Breast epithelium (tissue), 4 donors: ENCODE measurements around the gene PHLDA1. TPM values are rescaled to one million over a fixed set of nuclear protein-coding genes. Genes with fewer than 3 reads are reported as not detected.

Experiments used
- DNase-seq, 2 donors: peaks; one replicate each; pipeline ENCODE4 v3.0.0-alpha.2; 2019; ENCODE audit warnings: low spot score in 2 of 2
- H3K27ac ChIP-seq, 2 donors: fragments of 200-600 bp; sonication (generic) in 1 of 2; one replicate each; pipeline ENCODE4 v1.5.1; 2016 to 2019; ENCODE audit warnings: mild to moderate bottlenecking in 1 of 2
- H3K27me3 ChIP-seq, 2 donors: fragments of 200-600 bp; sonication (generic) in 1 of 2; one replicate each; pipeline versions ENCODE4 v1.5.1 to v1.6.0; 2017 to 2019; ENCODE audit warnings: control low read depth in 1 of 2, mild to moderate bottlenecking in 1 of 2
- H3K36me3 ChIP-seq: fragments of 200-600 bp; one replicate; pipeline ENCODE4 v1.5.1; 2019
- H3K4me1 ChIP-seq, 2 donors: fragments of 200-600 bp; sonication (generic); one replicate each; pipeline ENCODE4 v1.5.1; 2016 to 2019; ENCODE audit warnings: control low read depth in 1 of 2
- H3K4me3 ChIP-seq, 3 donors: fragments of 200-600 bp; sonication (generic); 1 replicate in 2 of 3; 2 replicates in 1 of 3; pipeline ENCODE4 v1.5.1; 2016 to 2019; ENCODE audit warnings: mild to moderate bottlenecking in 3 of 3, moderate library complexity in 2 of 3
- H3K9me3 ChIP-seq, 2 donors: fragments of 200-600 bp; sonication (generic) in 1 of 2; one replicate each; pipeline ENCODE4 v1.5.1; 2016 to 2019; ENCODE audit warnings: control low read depth in 1 of 2
- POLR2A ChIP-seq: fragments of 450-650 bp; IDR thresholded peaks from one replicate; pipeline ENCODE4 v1.6.1; 2016; ENCODE audit warnings: antibody characterized with exemption, mild to moderate bottlenecking, moderate library complexity
- POLR2AphosphoS5 ChIP-seq, 3 donors: sonication (generic); formaldehyde crosslinking; IDR thresholded peaks; one replicate each; pipeline ENCODE4 v1.6.1; 2017; ENCODE audit warnings: antibody characterized with exemption in 3 of 3
- intact Hi-C: fragments of 100-400 bp; cut with DNase I; formaldehyde crosslinking; loops from one replicate; pipeline ENCODE4 v1.15.1; 2023; ENCODE audit warnings: low total_unique reads
- total RNA-seq, 3 donors: library from RNA; depleted of rRNA; stranded (reverse); fragments of >200 nt; gene quantifications; one replicate each; pipeline ENCODE4 v1.1.0, GENCODE V29; 2016
- TF ChIP-seq, protein P1 (sequence below), 3 donors: fragments of 450-650 bp; IDR thresholded peaks; one replicate each; pipeline ENCODE4 v1.5.1; 2016 to 2017; ENCODE audit warnings: antibody characterized with exemption in 3 of 3, mild to moderate bottlenecking in 3 of 3, moderate library complexity in 3 of 3

PHLDA1 gene
- total RNA-seq, 3 donors from 2014 or later = 5.8 to 32.6 (median 23.6) TPM

DNA sequence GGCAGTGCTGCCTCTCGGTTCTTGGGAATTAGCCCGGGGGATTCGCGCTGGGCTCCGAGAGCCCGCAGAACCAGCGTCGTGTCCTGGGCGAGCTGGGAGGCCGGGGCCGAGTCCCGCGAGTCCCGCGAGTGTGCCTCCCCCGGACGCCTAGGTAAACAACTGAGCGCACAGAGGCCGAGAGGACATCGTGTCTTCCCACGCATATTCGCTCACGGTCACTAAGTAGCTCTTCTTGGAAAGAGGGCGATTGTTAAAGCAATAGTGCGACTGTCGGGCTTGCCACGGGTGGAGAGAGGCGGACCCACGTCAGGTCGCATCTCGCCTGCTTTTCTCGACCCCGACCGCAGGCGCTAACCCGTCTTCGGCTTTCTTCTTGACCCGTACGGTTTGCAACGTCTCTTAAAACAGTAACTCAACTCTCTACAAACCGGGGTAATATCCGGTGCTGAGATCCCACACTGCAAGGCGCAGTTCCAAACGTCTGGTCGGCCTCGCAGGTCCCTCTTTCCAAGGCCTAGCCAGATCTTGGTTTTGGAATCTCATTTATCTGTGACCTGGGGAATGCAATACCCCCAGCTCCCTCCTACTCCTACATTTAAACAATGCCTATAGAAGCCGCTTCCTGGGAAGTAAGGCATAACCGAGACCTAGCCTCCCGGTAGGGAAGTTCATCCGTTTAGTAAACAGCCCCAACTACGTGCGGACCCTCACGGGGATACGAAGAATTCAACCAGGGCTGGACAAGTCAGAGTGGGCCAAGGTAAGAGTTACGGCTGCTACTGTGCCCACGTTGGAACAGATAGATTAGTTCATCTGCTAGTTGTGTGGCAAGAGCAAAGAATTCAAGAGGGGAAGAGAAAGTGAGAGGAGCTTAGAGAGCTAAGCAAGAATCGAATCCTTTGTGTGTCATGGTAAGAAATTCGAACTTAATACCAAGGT lies 736 bp upstream of the PHLDA1 start:
- TF ChIP-seq POLR2AphosphoS5 (IDR thresholded peaks at IDR 0.05) (peak in 1 of 3 donors; percentile 12), POLR2A (no peak)
- TF ChIP-seq, protein P1, sequence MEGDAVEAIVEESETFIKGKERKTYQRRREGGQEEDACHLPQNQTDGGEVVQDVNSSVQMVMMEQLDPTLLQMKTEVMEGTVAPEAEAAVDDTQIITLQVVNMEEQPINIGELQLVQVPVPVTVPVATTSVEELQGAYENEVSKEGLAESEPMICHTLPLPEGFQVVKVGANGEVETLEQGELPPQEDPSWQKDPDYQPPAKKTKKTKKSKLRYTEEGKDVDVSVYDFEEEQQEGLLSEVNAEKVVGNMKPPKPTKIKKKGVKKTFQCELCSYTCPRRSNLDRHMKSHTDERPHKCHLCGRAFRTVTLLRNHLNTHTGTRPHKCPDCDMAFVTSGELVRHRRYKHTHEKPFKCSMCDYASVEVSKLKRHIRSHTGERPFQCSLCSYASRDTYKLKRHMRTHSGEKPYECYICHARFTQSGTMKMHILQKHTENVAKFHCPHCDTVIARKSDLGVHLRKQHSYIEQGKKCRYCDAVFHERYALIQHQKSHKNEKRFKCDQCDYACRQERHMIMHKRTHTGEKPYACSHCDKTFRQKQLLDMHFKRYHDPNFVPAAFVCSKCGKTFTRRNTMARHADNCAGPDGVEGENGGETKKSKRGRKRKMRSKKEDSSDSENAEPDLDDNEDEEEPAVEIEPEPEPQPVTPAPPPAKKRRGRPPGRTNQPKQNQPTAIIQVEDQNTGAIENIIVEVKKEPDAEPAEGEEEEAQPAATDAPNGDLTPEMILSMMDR (IDR thresholded peaks at IDR 0.05) = no peak
- no peaks in the 10 kb centered on the region for H3K9me3 ChIP-seq
- intact Hi-C loops = no loop called here
- peak; percentile 54 to 62 for DNase-seq
- H3K27ac ChIP-seq = peak overlapping the region; percentile 99 to 100
- H3K36me3 ChIP-seq = no peaks in the 10 kb centered on the region
- no peaks in the 10 kb centered on the region for H3K4me1 ChIP-seq
- H3K27me3 ChIP-seq = no peaks in the 10 kb centered on the region
- peak overlapping the region; percentile 60 to 95 (median 82) for H3K4me3 ChIP-seq

DNA sequence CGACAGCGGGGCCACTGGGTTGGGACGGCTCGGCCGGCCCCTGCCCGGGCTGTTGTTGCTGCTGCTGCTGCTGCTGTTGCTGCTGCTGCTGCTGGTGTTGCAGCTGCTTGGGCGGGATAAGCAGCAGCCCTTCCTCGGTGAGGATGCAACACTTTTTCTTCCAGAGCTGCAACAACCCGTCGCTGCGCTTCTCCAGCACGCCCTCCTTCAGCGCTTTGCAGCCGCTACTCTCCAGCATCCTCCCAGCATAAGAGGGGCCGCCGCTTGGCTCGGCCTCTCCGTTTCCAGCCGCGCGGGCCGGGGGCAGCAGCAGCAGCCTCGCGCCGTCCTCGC lies 529 bp downstream of the PHLDA1 start:
- Histone ChIP-seq H3K9me3 (no peaks in the 10 kb centered on the region), H3K36me3 (no peaks in the 10 kb centered on the region), H3K27me3 (no peaks in the 10 kb centered on the region), H3K27ac (peak overlapping the region; percentile 99 to 100), H3K4me1 (no peaks in the 10 kb centered on the region), H3K4me3 (peak overlapping the region; percentile 60 to 95 (median 82))
- TF ChIP-seq POLR2AphosphoS5 (IDR thresholded peaks at IDR 0.05) = no peak
- TF ChIP-seq, protein P1 (IDR thresholded peaks at IDR 0.05) = no peak
- no peak for TF ChIP-seq POLR2A
- DNase-seq = no peak
- intact Hi-C loops = no loop called here

DNA sequence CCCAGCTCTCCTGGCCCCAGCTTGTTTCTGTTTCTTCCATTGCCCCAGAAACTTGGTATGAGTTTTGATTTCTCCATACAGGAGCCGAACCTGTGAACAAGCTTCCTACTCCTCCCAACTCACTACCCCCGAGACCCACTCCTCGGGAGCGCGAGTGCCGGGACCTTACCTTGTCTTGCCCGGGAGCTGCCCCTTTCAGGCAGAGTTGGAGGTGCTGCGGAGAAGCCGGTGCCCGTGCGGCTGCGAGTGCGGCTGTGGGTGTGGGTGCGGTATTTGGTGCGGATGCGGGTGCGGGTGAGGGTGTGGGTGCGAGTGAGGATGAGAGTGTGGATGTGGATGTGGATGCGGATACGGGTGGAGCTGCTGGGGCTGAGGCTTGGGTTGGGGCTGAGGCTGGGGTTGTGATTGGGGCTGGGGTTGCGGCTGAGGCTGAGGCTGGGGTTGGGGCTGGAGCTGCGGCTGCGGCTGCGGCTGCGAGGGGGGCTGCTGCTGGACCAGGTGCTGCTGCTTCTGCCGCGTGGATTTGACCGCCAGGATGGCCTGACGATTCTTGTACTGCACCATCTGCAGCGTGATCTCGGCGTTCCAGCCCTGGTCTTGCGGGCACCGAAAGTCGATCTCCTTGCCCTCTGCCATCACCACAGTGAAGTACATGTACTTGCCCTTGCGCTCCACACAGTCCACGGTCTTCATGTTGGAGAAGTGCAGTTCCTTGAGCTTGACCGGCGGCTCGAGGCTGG lies 1.1 kb downstream of the PHLDA1 start:
- DNase-seq = peak in 1 of 2 donors; percentile 28
- H3K27ac ChIP-seq = peak overlapping the region; percentile 99 to 100
- TF ChIP-seq POLR2A = no peak
- TF ChIP-seq POLR2AphosphoS5 (IDR thresholded peaks at IDR 0.05) = no peak
- TF ChIP-seq, protein P1 (IDR thresholded peaks at IDR 0.05) = no peak
- no peaks in the 10 kb centered on the region for H3K27me3 ChIP-seq
- intact Hi-C loops = no loop called here
- no peaks in the 10 kb centered on the region for H3K9me3 ChIP-seq
- H3K36me3 ChIP-seq = no peaks in the 10 kb centered on the region
- no peaks in the 10 kb centered on the region for H3K4me1 ChIP-seq
- peak overlapping the region; percentile 60 to 95 (median 82) for H3K4me3 ChIP-seq

DNA sequence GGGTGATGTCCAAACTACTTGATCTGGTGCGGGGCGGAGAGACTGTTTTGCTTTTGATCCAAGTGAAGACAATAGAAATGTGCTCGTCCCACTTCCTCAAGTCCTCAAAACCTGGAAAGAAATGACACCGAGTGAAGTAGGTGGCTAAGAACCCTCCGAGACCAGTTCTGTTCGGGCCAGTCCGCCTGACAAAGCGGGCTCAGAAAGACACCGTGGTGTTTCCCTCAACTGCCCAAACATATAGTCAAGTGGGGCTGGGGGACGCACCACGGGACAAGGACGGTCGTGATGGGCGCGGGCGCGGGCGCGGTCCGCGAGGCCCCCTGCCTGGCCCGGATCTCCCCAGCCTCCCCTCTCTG lies 1.6 kb downstream of the PHLDA1 start:
- TF ChIP-seq, protein P1 (IDR thresholded peaks at IDR 0.05) = no peak
- TF ChIP-seq POLR2A = no peak
- peak in 1 of 3 donors; percentile 20 for TF ChIP-seq POLR2AphosphoS5 (IDR thresholded peaks at IDR 0.05)
- H3K36me3 ChIP-seq = no peaks in the 10 kb centered on the region
- H3K4me1 ChIP-seq = no peaks in the 10 kb centered on the region
- no peaks in the 10 kb centered on the region for H3K27me3 ChIP-seq
- intact Hi-C loops = no loop called here
- DNase-seq = no peak
- H3K27ac ChIP-seq = peak overlapping the region; percentile 99 to 100
- no peaks in the 10 kb centered on the region for H3K9me3 ChIP-seq
- peak overlapping the region; percentile 60 to 95 (median 82) for H3K4me3 ChIP-seq
